ENCODE data around the gene EVC2. TPM values are rescaled to one million over a fixed set of nuclear protein-coding genes. Genes with fewer than 3 reads are reported as not detected.

Gene EVC2
- total and polyA plus RNA-seq, 9 of the 15 experiments (the other 6 are each of a cell fraction or from before 2014, with no cell fraction given): 0.03 to 0.55 (median 0.38) TPM; not detected in 1

DNA sequence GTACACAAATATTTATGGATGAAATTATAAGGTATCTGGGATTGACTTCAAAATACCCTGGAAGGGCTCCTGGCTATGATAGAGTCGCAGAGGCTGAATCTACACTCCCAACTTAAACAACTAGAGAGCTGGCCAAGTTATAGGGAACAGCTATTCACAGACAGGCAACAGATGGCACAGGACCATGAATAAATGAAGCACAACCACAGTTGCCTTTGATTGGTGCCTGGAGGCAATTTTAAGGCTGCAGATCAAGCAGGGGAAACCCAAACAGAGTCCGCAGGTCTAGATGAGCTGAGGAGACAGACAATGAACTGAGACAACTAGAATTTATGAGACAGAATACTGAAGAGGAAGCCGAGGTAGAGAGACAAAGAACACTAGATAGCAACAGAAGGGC lies 155.9 kb downstream of the EVC2 start:
- H2AFZ ChIP-seq (ENCODE audit: low read depth, low read length): no peak overlapping the region
- H3K9me1 ChIP-seq (ENCODE audit: control insufficient read depth, insufficient read depth, low read length): no peaks in the 10 kb centered on the region
- no peak for FAIRE-seq
- DNase-seq (ENCODE audit: extremely low read depth in 1 of 4, low spot score in 3 of 4): no peak
- H3K4me1 ChIP-seq (replicated peaks in 1 of 2; ENCODE audit: control insufficient read depth in 2 of 2, insufficient read depth in 2 of 2, low read length in 2 of 2): no peaks in the 10 kb centered on the region
- intact Hi-C loops (cut with micrococcal nuclease): no loop called here
- BruUV-seq (replicated peaks): no TSS peak
- H3K36me3 ChIP-seq (ENCODE audit: control insufficient read depth, insufficient read depth, low read length): no peaks in the 10 kb centered on the region
- H3K79me2 ChIP-seq (ENCODE audit: control insufficient read depth, insufficient read depth, low read length): no peaks in the 10 kb centered on the region
- TF ChIP-seq, protein P1, sequence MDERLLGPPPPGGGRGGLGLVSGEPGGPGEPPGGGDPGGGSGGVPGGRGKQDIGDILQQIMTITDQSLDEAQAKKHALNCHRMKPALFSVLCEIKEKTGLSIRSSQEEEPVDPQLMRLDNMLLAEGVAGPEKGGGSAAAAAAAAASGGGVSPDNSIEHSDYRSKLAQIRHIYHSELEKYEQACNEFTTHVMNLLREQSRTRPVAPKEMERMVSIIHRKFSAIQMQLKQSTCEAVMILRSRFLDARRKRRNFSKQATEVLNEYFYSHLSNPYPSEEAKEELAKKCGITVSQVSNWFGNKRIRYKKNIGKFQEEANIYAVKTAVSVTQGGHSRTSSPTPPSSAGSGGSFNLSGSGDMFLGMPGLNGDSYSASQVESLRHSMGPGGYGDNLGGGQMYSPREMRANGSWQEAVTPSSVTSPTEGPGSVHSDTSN (CRISPR knock-in tag; IDR thresholded peaks at IDR 0.05; ENCODE audit: low read depth): no peak
- TF ChIP-seq, protein P1 (tag; conservative IDR thresholded peaks at IDR 0.05; ENCODE audit: low read depth): no peak
- no peak for TF ChIP-seq RCOR1 (IDR thresholded peaks at IDR 0.05; ENCODE audit: borderline replicate concordance in 1 of 2, low read depth in 2 of 2, low read length in 2 of 2)
- no peak for TF ChIP-seq SMAD1 (IDR thresholded peaks at IDR 0.05; ENCODE audit: low read depth, low read length, partially characterized antibody)
- TF ChIP-seq XRCC4 (IDR thresholded peaks at IDR 0.05; ENCODE audit: extremely low read depth, insufficient read depth, insufficient read length): no peak
- no peak for TF ChIP-seq ZNF584 (CRISPR knock-in tag; IDR thresholded peaks at IDR 0.05; ENCODE audit: low read depth)
- TF ChIP-seq SMARCE1 (IDR thresholded peaks at IDR 0.05): no peak
- no peak overlapping the region for H3K4me2 ChIP-seq (ENCODE audit: insufficient read depth, low read length)
- no peaks in the 10 kb centered on the region for H3K27me3 ChIP-seq (ENCODE audit: control insufficient read depth in 2 of 2, insufficient read depth in 2 of 2, low read length in 2 of 2)
- H3K27ac ChIP-seq (ENCODE audit: extremely low read depth, low read depth, low read length): no peak overlapping the region
- whole genome bisulfite sequencing (ENCODE audit: insufficient coverage, low coverage, missing lambda C conversion rate): 0% methylated on average over 3 of the region's 3 CpGs
- ChIA-PET POLR2A (interaction anchor here (0.6 kb wide), 1 partner anchor 1953 kb away, joined by 3 read pairs; no protein-coding TSS in a partner anchor), CTCF (ENCODE audit: low intra/inter-chr PET ratio) (no interaction called here)
- no peaks in the 10 kb centered on the region for H4K20me1 ChIP-seq (replicated peaks; ENCODE audit: control insufficient read depth, insufficient read depth, low read length)
- in situ Hi-C loops (cut with MboI): no loop called here
- ATAC-seq: no peak
- no peaks in the 10 kb centered on the region for H3K9me3 ChIP-seq (replicated peaks; ENCODE audit: control insufficient read depth, insufficient read depth, low read depth, low read length)
- no peak overlapping the region for H3K4me3 ChIP-seq
- H3K9ac ChIP-seq (ENCODE audit: insufficient read depth in 1 of 2, low read depth in 2 of 2, low read length in 2 of 2): no peak overlapping the region
